NK-92 treated with Interleukin-12 subunit alpha and Interleukin-12 subunit beta, amount 100 ng/mL, for 24 hours (cell line): ENCODE measurements around the gene CCDC93.
"Not testable (repeated sequence)": the region's sequence is repeated elsewhere in the genome, so short reads cannot be mapped to it uniquely, and the experiment has no call there.

Experiments
- DNase-seq: peaks from one replicate; lab custom pipeline; 2025; lab: John Stamatoyannopoulos, UW

CCDC93 gene

GRCh38 chr2:118044854-118045253 lies 31.0 kb upstream of the CCDC93 start:
- DNase-seq: no peak

GRCh38 chr2:118044103-118044716 lies 30.3 kb upstream of the CCDC93 start:
- no peak for DNase-seq

- no peak for DNase-seq
Observed at GRCh38 chr2:118040891-118041290, 27.0 kb upstream of the CCDC93 start.

- no peak for DNase-seq
Observed at GRCh38 chr2:118032169-118033013, 18.5 kb upstream of the CCDC93 start.

DNA sequence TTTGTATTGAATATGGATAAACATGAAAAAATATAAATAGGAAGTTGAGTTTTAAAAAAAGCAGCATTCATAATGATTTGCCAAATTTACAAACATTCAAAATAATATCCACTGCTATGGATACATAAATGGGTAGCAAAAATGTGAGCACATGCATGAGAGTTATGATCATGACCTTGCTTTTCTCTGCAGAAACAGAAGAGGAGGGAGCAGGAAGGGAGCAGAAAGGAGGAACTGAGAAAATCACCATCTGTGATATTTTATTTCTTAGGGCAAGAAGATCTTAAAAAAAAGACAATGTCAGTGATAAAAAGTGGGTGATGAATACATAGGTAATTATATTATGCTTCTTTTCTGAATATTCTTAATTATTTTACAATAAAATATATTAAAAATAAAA lies 17.7 kb upstream of the CCDC93 start:
- DNase-seq: no peak

GRCh38 chr2:118029025-118029424 lies 15.2 kb upstream of the CCDC93 start:
- no peak for DNase-seq

DNA sequence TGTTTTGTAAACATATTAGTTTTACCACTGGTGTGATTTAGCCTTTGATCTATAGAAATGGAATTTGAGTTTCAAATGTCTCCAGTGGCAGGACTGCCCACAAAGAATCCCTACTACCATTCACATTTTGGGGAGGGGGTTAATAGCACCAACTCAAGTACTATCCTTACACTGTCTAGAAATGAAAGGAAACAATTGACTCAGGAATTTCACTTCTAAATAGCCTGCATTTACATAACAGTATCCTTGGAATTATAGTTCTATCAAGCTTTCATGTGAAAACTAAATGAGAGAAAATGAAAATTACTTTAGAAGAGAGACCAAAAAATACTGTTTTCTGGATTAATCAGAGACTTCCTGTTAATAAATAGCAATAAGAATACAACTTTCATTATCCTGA lies 7.5 kb upstream of the CCDC93 start:
- no peak for DNase-seq

DNA sequence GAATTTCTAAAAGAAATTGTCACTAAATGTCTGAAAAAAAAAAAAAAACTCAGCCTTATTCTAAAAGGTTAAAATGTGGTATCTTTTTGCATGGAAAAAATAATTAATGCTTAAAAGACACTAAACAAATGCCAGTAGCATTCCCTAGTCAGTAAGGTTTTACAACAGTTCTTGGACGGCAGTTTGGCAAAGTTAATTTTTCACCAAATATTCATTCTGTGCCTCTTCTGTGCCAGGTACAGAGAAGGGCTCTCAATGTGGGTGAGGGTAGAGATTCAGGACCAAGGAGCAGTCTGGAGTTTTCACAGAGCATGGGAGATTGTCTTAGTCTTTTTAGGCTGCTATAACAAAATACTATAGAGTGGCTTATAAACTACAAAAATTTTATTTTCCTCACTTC lies 6.0 kb upstream of the CCDC93 start:
- no peak for DNase-seq

DNA sequence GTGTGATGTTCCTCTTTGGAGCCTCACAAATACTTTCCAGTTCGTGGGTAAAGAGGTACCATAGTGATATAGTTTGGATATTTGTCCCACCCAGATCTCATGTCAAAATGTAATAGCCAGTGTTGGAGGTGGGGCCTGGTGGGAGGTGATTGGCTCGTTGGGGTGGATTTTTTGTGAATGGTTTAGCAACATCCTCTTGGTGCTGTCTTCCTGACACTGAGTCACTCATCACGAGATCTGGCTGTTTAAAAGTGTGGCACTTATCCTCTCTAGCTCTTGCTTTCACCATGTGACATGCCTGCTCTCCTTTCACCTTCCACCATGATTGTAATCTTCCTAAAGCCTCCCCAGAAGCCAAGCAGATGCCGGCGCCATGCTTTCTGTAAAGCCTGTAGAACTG lies 3.0 kb upstream of the CCDC93 start:
- DNase-seq: peak; percentile 65

DNA sequence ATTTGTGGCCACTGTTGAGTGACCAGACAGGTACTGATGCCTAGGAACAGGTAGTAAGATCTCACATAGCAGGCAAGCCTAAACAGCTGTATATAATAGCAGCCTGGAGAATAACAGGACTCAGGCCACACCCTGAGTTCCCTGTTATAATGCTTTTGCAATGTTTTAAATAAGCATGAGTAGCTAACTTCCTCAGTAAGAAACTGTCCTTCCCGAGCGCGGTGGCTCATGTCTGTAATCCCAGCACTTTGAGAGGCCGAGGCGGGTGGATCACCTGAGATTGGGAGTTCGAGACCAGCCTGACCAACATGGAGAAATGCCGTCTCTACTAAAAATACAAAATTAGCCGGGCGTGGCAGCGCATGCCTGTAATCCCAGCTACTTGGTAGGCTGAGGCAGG lies 1.9 kb upstream of the CCDC93 start:
- not testable (repeated sequence) for DNase-seq

DNA sequence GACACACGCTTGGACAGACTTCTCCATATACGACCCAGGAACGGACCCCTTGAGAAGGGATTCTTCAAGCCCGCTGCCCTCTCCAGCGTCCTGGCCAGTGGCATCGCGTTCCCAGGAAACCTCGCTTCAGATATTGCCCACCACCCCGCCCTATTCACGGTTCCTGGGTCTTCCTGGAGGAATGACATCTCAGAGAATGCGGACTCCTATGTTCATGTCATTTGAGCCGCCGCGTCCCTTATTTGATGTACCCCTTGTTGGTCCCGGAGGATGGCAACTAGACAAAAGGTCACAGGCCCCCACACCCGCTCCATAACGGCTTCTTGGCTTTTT lies 588 bp upstream of the CCDC93 start:
- no peak for DNase-seq

- peak; percentile 21 for DNase-seq
Observed at GRCh38 chr2:118013221-118013723, 598 bp downstream of the CCDC93 start.

- DNase-seq: no peak
Observed at GRCh38 chr2:118012778-118013177, 1.1 kb downstream of the CCDC93 start.

- DNase-seq: no peak
Observed at GRCh38 chr2:118010473-118010872, 3.4 kb downstream of the CCDC93 start.

DNA sequence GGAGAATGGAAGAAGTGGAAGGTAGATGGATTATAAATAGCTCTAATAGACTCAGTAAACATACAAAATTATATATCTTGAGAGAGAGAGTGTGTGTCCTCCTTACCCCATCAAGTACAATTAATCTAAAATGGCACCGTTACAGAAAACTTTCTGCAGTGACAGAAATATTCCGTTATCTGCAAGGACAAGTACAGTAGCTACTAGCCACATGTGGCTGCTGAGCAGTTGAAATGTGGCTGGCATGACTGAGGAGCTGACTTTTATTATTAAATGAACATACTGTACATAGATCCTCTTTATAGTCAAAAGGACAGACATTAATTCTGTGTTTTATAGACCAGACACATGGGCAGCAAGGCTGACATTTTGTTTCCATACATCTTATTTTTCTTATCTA lies 7.0 kb downstream of the CCDC93 start:
- no peak for DNase-seq

- no peak for DNase-seq
Observed at GRCh38 chr2:118006326-118006725, 7.5 kb downstream of the CCDC93 start.

DNA sequence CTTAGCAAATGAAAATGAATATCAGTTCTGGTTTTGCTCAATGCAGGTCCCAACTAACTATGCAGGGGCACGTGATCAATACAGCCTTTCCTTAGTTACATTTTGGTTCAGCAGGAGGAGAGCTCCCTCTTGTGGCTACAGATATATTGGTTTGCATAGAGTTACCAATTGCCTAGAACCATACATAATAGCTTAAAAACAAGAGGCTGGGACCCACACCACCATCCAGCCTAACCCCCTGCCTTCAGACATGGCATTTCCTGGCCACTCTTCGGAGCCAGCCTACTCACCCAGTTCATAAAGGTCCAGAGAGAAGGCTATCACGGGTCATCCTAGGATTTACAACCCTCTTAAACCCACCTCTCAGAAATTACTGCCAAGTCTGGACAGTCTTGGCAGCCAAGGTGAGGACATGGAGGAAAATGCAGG lies 10.5 kb downstream of the CCDC93 start:
- DNase-seq: no peak

DNA sequence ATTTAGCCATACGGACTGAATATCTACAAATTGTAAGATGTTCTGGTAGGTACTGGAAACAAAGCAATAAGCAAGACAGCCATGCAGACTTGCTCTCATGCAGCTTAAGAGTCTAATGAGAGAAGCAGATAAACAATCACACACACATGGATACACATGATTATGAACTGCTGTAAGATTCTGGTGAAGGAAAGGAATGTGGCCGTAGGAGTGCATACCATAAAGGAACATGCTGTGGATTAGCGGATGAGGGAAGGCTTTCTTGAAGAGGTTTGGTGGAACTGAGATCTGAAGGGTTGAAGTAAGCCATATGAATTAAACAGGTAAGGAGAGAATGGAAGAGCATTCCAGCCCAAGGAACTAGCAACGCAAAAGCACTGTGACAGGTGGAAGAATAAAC lies 13.8 kb downstream of the CCDC93 start:
- no peak for DNase-seq

DNA sequence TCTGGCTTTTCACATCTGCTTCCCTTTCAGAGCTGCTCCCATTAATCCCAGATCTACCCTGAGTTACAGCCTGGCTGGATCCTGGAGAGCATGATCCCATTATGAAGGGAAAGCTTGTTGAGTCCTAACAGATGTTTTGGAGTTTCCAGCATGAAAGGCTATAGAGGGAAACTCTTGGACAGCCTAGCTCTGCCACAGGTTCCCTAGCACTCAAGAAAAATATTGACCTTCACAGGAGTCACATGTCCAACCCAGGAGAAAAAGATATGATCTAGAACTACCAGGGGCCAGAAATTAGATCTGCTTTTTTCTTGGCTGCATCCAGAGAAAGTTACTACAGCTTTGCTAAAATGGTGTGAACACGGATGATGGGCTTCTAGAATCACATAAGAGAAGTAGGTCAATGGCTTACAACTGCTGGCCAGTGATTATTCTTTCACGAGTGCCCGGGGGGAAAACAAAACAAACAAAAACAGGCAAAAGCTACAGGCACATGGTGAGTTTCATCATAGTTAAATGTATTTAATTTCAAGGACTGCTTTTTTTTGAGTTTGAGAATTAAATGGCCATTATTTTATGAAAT lies 15.9 kb downstream of the CCDC93 start:
- DNase-seq: no peak

GRCh38 chr2:117996525-117996924 lies 17.3 kb downstream of the CCDC93 start:
- DNase-seq: no peak

DNA sequence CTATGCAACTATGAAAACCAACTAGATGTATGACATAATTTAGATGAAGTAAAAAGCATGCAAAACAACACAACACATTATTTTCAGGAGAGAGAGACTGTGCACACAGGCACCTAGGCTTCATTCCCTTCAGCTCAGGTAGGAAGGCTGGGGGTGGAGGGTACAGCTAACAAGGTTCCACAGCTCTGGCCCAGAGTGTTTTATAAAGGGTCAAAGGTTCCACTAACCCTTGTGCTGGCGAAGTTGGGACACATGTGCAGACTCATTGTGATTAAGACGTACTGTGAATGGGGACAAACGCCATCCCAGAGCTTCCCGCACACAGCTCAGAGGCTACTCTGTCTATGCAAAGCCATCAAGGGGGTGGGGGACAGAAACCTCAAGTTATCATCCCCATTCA lies 19.1 kb downstream of the CCDC93 start:
- no peak for DNase-seq

DNA sequence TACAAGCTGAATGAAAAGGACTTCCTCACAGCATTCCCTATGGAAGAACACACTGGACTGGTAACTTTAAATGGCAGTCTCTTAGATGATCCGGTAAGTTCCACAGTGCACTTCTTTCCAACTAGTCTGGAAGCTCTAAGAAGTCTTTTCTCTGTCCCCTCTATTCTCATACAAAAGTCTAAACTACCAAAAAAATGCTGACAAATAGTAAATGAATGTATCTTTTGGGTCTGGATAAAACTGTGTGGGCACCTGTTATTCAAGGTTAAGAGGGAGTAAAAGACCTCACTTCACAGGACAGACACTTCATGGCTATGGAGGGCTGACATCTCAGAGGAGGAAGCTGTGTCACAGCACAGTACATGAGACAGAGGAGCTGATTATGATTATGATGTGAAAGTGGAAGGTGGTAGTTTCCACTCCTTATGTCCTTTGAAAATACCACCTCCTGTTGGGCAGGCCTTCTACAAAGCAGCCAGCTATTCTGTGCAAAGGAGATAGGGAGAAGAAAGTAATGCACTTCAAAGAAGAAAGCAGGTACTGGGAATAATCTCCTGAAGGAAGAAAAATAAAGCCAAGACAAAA lies 23.9 kb downstream of the CCDC93 start:
- DNase-seq: no peak

DNA sequence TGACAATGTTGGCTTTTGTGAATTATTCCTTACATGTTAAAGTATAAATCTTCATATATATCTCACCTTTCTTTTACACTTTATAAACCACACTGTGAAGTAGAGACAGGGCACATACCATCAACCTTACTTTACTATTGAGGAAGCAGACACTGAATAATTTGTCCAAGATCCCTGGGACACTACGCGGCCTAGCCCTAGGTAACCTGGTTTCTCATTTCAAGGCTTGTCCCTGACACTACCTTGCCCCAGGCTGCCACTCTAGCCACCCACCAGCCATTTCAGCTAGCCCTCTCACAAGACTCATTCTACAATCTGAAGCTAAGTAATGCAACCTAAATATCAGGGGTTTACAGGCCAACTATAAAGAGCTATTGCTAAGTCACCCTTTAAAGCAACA lies 26.7 kb downstream of the CCDC93 start:
- no peak for DNase-seq
